ENCODE data around the gene MAPT. TPM values are rescaled to one million over a fixed set of nuclear protein-coding genes. Genes with fewer than 3 reads are reported as not detected.

MAPT gene
- total RNA-seq, 1 experiment from 2014 or later, result 3.6 TPM

DNA sequence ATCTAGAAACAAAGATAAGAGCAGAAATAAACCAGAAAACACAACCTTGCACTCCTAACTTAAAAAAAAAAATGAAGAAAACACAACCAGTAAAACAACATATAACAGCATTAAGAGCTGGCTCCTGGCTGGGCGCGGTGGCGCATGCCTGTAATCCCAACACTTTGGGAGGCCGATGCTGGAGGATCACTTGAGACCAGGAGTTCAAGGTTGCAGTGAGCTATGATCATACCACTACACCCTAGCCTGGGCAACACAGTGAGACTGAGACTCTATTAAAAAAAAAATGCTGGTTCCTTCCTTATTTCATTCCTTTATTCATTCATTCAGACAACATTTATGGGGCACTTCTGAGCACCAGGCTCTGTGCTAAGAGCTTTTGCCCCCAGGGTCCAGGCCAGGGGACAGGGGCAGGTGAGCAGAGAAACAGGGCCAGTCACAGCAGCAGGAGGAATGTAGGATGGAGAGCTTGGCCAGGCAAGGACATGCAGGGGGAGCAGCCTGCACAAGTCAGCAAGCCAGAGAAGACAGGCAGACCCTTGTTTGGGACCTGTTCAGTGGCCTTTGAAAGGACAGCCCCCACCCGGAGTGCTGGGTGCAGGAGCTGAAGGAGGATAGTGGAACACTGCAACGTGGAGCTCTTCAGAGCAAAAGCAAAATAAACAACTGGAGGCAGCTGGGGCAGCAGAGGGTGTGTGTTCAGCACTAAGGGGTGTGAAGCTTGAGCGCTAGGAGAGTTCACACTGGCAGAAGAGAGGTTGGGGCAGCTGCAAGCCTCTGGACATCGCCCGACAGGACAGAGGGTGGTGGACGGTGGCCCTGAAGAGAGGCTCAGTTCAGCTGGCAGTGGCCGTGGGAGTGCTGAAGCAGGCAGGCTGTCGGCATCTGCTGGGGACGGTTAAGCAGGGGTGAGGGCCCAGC lies 107.3 kb downstream of the MAPT start:
- Histone ChIP-seq H3K79me2 (ENCODE audit: low read length) (no peaks in the 10 kb centered on the region), H2AFZ (ENCODE audit: low read length) (no peak overlapping the region), H3K36me3 (ENCODE audit: low read depth, low read length) (no peaks in the 10 kb centered on the region), H3K4me2 (ENCODE audit: low read length) (no peak overlapping the region), H3K4me3 (ENCODE audit: low read length) (no peak overlapping the region), H3K9ac (ENCODE audit: low read length) (no peak overlapping the region), H3K4me1 (ENCODE audit: insufficient read depth, low read length) (peaks cover 12% of the 10 kb centered on the region), H3K9me2 (replicated peaks; ENCODE audit: low read length) (no peaks in the 10 kb centered on the region), H4K20me1 (ENCODE audit: low read length) (no peaks in the 10 kb centered on the region), H3K27me3 (ENCODE audit: low read length) (no peaks in the 10 kb centered on the region), H3F3A (ENCODE audit: low read length, unreplicated experiment) (no peaks in the 10 kb centered on the region), H3K9me3 (ENCODE audit: low read length) (no peaks in the 10 kb centered on the region), H3K27ac (ENCODE audit: low read length) (no peak overlapping the region)
- no peak for DNase-seq
- CTCF ChIA-PET, result interaction anchor here (1.0 to 2.0 kb wide), 2 partner anchors 16 to 211 kb away, joined by 5 to 9 read pairs; no protein-coding TSS in a partner anchor
- BruUV-seq (replicated peaks), result no TSS peak
- POLR2A ChIA-PET (ENCODE audit: unreplicated experiment), result no interaction called here
- TF ChIP-seq EZH2phosphoT487 (IDR thresholded peaks at IDR 0.05; ENCODE audit: borderline replicate concordance, low read length) (no peak), EZH2 (IDR thresholded peaks at IDR 0.05; ENCODE audit: low read length, unreplicated experiment) (no peak)
- TF ChIP-seq, protein P1, sequence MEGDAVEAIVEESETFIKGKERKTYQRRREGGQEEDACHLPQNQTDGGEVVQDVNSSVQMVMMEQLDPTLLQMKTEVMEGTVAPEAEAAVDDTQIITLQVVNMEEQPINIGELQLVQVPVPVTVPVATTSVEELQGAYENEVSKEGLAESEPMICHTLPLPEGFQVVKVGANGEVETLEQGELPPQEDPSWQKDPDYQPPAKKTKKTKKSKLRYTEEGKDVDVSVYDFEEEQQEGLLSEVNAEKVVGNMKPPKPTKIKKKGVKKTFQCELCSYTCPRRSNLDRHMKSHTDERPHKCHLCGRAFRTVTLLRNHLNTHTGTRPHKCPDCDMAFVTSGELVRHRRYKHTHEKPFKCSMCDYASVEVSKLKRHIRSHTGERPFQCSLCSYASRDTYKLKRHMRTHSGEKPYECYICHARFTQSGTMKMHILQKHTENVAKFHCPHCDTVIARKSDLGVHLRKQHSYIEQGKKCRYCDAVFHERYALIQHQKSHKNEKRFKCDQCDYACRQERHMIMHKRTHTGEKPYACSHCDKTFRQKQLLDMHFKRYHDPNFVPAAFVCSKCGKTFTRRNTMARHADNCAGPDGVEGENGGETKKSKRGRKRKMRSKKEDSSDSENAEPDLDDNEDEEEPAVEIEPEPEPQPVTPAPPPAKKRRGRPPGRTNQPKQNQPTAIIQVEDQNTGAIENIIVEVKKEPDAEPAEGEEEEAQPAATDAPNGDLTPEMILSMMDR (conservative IDR thresholded peaks at IDR 0.05; ENCODE audit: low read depth, low read length), result no peak
- intact Hi-C loops (cut with micrococcal nuclease), result loop anchor here (1.0 to 5.0 kb wide), 3 partner anchors 43 to 212 kb away; no protein-coding TSS in a partner anchor
- no peak for ATAC-seq

- H3K4me3 ChIP-seq (ENCODE audit: low read length), result no peak overlapping the region
- ATAC-seq (peak; percentile 79), DNase-seq (peak; percentile 88)
- no peaks in the 10 kb centered on the region for H3K27me3 ChIP-seq (ENCODE audit: low read length)
- H3K27ac ChIP-seq (ENCODE audit: low read length), result no peak overlapping the region
- no peaks in the 10 kb centered on the region for H4K20me1 ChIP-seq (ENCODE audit: low read length)
- no peaks in the 10 kb centered on the region for H3F3A ChIP-seq (ENCODE audit: low read length, unreplicated experiment)
- H3K4me1 ChIP-seq (ENCODE audit: insufficient read depth, low read length), result peaks cover 12% of the 10 kb centered on the region
- H3K9ac ChIP-seq (ENCODE audit: low read length), result no peak overlapping the region
- H3K36me3 ChIP-seq (ENCODE audit: low read depth, low read length), result no peaks in the 10 kb centered on the region
- intact Hi-C loops (cut with micrococcal nuclease), result loop anchor here (1.0 to 5.0 kb wide), 3 partner anchors 42 to 211 kb away; no protein-coding TSS in a partner anchor
- ChIA-PET POLR2A (ENCODE audit: unreplicated experiment) (interaction anchor here (0.6 kb wide), 1 partner anchor 1365 kb away, joined by 4 read pairs; no protein-coding TSS in a partner anchor), CTCF (interaction anchor here (1.0 to 2.0 kb wide), 3 partner anchors 16 to 211 kb away, joined by 4 to 9 read pairs (median 5); no protein-coding TSS in a partner anchor)
- BruUV-seq (replicated peaks), result no TSS peak
- H3K4me2 ChIP-seq (ENCODE audit: low read length), result no peak overlapping the region
- no peaks in the 10 kb centered on the region for H3K79me2 ChIP-seq (ENCODE audit: low read length)
- TF ChIP-seq EZH2 (IDR thresholded peaks at IDR 0.05; ENCODE audit: low read length, unreplicated experiment), result no peak
- TF ChIP-seq, protein P1 (conservative IDR thresholded peaks at IDR 0.05; ENCODE audit: low read depth, low read length), result peak; percentile 95
- no peak overlapping the region for H2AFZ ChIP-seq (ENCODE audit: low read length)
- H3K9me2 ChIP-seq (replicated peaks; ENCODE audit: low read length), result no peaks in the 10 kb centered on the region
- H3K9me3 ChIP-seq (ENCODE audit: low read length), result no peaks in the 10 kb centered on the region
Observed at GRCh38 chr17:46002311-46002972, 108.1 kb downstream of the MAPT start.

All from PC-3 (cell line).